IMR-90 (cell line): ENCODE results near the gene ALK. TPM values are rescaled to one million over a fixed set of nuclear protein-coding genes. Genes with fewer than 3 reads are reported as not detected.

Experiments used
- ATAC-seq: fragments of 200-7000 bp; cut with Tn5 transposase; 2 replicates; pipeline ENCODE4 v1.9.1; 2020; ENCODE audit warnings: low read depth, mild to moderate bottlenecking, moderate library complexity
- BruUV-seq: library from RNA; stranded (reverse); fragments of 400-500 nt; replicated peaks from 2 replicates; lab custom pipeline; 2021; lab: Mats Ljungman, UMichigan
- CTCF ChIA-PET: fragments of 300-600 bp; formaldehyde crosslinking; extraction: SDS; loops from one replicate; lab custom pipeline; 2021; ENCODE audit warnings: antibody characterized with exemption; lab: Yijun Ruan, JAX
- POLR2A ChIA-PET: fragments of 300-600 bp; sonication (Branson Sonifier 250); formaldehyde crosslinking; loops from one replicate; lab custom pipeline; 2022; ENCODE audit warnings: antibody characterized with exemption; ENCODE audit not compliant: unreplicated experiment; lab: Charles Lee
- DNase-seq: peaks from one replicate; pipeline ENCODE4 v3.0.0; 2013
- H2AFZ ChIP-seq: replicated peaks from 2 replicates; pipeline ENCODE3; 2013; ENCODE audit warnings: low read length, mild to moderate bottlenecking; ENCODE audit not compliant: poor library complexity
- H2AK5ac ChIP-seq: 2 replicates; pipeline ENCODE4 v1.6.1; 2013; ENCODE audit warnings: low read depth, low read length, inconsistent platforms
- H2AK9ac ChIP-seq: replicated peaks from 2 replicates; pipeline ENCODE3; 2013; ENCODE audit warnings: mild to moderate bottlenecking, low read depth, low read length, moderate library complexity; ENCODE audit not compliant: poor library complexity
- H2BK120ac ChIP-seq: 2 replicates; pipeline ENCODE4 v1.6.1; 2013; ENCODE audit warnings: low read depth, low read length, inconsistent platforms
- H2BK15ac ChIP-seq: 3 replicates; pipeline ENCODE4 v1.6.1; 2013; ENCODE audit warnings: low read depth, low read length, inconsistent platforms
- H2BK20ac ChIP-seq: 2 replicates; pipeline ENCODE4 v1.6.1; 2013; ENCODE audit warnings: low read depth, mild to moderate bottlenecking, inconsistent platforms, low read length, moderate library complexity
- H2BK5ac ChIP-seq: 2 replicates; pipeline ENCODE4 v1.6.1; 2013; ENCODE audit warnings: mild to moderate bottlenecking, low read depth, low read length, inconsistent platforms; ENCODE audit not compliant: poor library complexity, severe bottlenecking
- H3K14ac ChIP-seq: replicated peaks from 2 replicates; pipeline ENCODE4 v1.6.1; 2013; ENCODE audit warnings: low read depth, low read length, inconsistent platforms
- H3K18ac ChIP-seq: 2 replicates; pipeline ENCODE4 v1.6.1; 2013; ENCODE audit warnings: low read depth, low read length, control low read depth
- H3K23ac ChIP-seq: 2 replicates; pipeline ENCODE4 v1.6.1; 2013; ENCODE audit warnings: low read depth, low read length, inconsistent platforms
- H3K27ac ChIP-seq: 2 replicates; pipeline ENCODE4 v1.5.1; 2013; ENCODE audit warnings: mild to moderate bottlenecking, control low read depth, low read length; ENCODE audit not compliant: insufficient read depth
- H3K27me3 ChIP-seq: 2 replicates; pipeline ENCODE4 v1.6.1; 2013; ENCODE audit warnings: low read length; ENCODE audit not compliant: control insufficient read depth, insufficient read depth
- H3K36me3 ChIP-seq: 2 replicates; pipeline ENCODE4 v1.6.1; 2013; ENCODE audit warnings: low read length, mixed read lengths; ENCODE audit not compliant: control insufficient read depth, insufficient read depth
- H3K4ac ChIP-seq: 2 replicates; pipeline ENCODE4 v1.6.1; 2013; ENCODE audit warnings: low read depth, low read length, inconsistent platforms
- H3K4me1 ChIP-seq: 2 replicates; pipeline ENCODE4 v1.6.1; 2013; ENCODE audit warnings: low read length, mixed read lengths; ENCODE audit not compliant: control insufficient read depth, insufficient read depth
- H3K4me2 ChIP-seq: 2 replicates; pipeline ENCODE4 v1.6.1; 2013; ENCODE audit warnings: low read depth, mild to moderate bottlenecking, control low read depth, low read length, moderate library complexity
- H3K4me3 ChIP-seq: 2 replicates; pipeline ENCODE4 v1.5.1; 2013; ENCODE audit warnings: low read depth, mild to moderate bottlenecking, control low read depth, low read length, moderate library complexity; ENCODE audit not compliant: insufficient read depth
- H3K56ac ChIP-seq: 2 replicates; pipeline ENCODE4 v1.6.1; 2013; ENCODE audit warnings: low read length, inconsistent platforms; ENCODE audit not compliant: insufficient read depth; ENCODE audit errors: extremely low read depth
- H3K79me1 ChIP-seq, 2 experiments: 2 replicates each; pipeline ENCODE4 v1.6.1; 2013; ENCODE audit warnings: low read length in 2 of 2, inconsistent platforms in 1 of 2, low read depth in 1 of 2
- H3K9ac ChIP-seq: 2 replicates; pipeline ENCODE4 v1.6.1; 2013; ENCODE audit warnings: low read depth, low read length, control low read depth
- H3K9me1 ChIP-seq: 2 replicates; pipeline ENCODE4 v1.6.1; 2013; ENCODE audit warnings: low read length, inconsistent platforms; ENCODE audit not compliant: insufficient read depth
- H3K9me3 ChIP-seq: 2 replicates; pipeline ENCODE4 v1.6.1; 2013; ENCODE audit warnings: low read length; ENCODE audit not compliant: control insufficient read depth, insufficient read depth
- H4K20me1 ChIP-seq: 2 replicates; pipeline ENCODE4 v1.6.1; 2013; ENCODE audit warnings: low read length, inconsistent platforms; ENCODE audit not compliant: insufficient read depth
- H4K5ac ChIP-seq: 2 replicates; pipeline ENCODE4 v1.6.1; 2013; ENCODE audit warnings: mild to moderate bottlenecking, low read depth, low read length, control low read depth
- H4K8ac ChIP-seq, 2 experiments: 2 replicates each; pipeline ENCODE4 v1.6.1; 2013; ENCODE audit warnings: low read depth in 2 of 2, low read length in 2 of 2, control low read depth in 1 of 2, inconsistent platforms in 1 of 2
- H4K91ac ChIP-seq: 2 replicates; pipeline ENCODE4 v1.6.1; 2013; ENCODE audit warnings: low read depth, low read length, inconsistent platforms; ENCODE audit not compliant: insufficient read depth
- BHLHE40 ChIP-seq: fragments of 150-350 bp; IDR thresholded peaks from 2 replicates; pipeline ENCODE4 v1.6.1; 2016; ENCODE audit warnings: mild to moderate bottlenecking, low read depth, low read length
- POLR2A ChIP-seq: IDR thresholded peaks from 2 replicates; pipeline ENCODE4 v1.6.1; 2012; ENCODE audit warnings: mild to moderate bottlenecking, low read depth, low read length
- WGBS, 2 experiments: methylation state at CpG; one replicate each; pipeline versions ENCODE4 v1.1.5 to v1.1.7; 2013; ENCODE audit warnings: missing lambda C conversion rate in 2 of 2; ENCODE audit not compliant: insufficient read length in 1 of 2; ENCODE audit errors: extremely low coverage in 2 of 2; 5-methylcytosine and 5-hydroxymethylcytosine counted together
- dilution Hi-C: fragments of 300-500 bp; cut with HindIII; formaldehyde crosslinking; loops from one replicate; pipeline ENCODE4 v1.14.3; 2018; ENCODE audit warnings: low sequenced_read_pairs; ENCODE audit not compliant: unreplicated experiment
- in situ Hi-C: fragments of 300-500 bp; cut with MboI; formaldehyde crosslinking; loops from 3 replicates; pipeline ENCODE4 v1.14.3; 2019; ENCODE audit warnings: low sequenced_read_pairs, inconsistent platforms, mixed read lengths
- intact Hi-C: fragments of 100-400 bp; cut with micrococcal nuclease; formaldehyde crosslinking; loops from 2 replicates; pipeline ENCODE4 v1.10.0; 2022
- polyA plus RNA-seq, 3 experiments: library from polyadenylated mRNA; depleted of rRNA; stranded (reverse); fragments of >200 nt; gene quantifications; 2 replicates each; pipeline ENCODE4 v1.2.3, GENCODE V29; 2012; ENCODE audit warnings: low replicate concordance in 1 of 3
- total RNA-seq: library from RNA; depleted of rRNA; stranded (reverse); fragments of >200 nt; gene quantifications from 2 replicates; pipeline ENCODE4 v1.2.3, GENCODE V29; 2012

Gene ALK
- total and polyA plus RNA-seq, 2 of the 4 experiments (the other 2 are of a cell fraction) = not detected

DNA sequence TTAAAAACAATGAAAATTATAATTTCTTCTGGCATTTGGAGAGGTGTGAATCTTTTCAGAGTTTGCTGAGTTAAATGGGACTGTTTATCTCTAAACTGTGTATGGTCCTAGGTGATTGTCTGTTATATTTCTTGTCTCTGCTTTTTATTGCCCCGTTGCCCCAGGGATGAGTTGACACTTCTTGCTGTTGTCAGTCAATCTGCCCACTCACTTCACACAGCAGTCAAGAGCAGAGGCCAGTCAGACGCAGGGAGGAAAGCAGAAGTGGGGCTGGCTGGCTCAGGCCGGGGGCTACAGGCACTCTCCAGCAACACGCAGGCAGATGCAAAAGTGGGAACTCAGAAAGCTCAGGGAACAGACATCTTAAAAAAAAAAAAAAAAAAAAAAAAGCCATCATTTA is 441.0 kb downstream of the ALK start:
- no peak overlapping the region for H3K56ac ChIP-seq
- no TSS peak for BruUV-seq
- no peak overlapping the region for H3K4ac ChIP-seq
- intact Hi-C loops = no loop called here
- H3K14ac ChIP-seq = no peak overlapping the region
- 0 out of 2 replicates have a peak, but pooled peaks cover 2% of the 10 kb centered on the region for H3K27me3 ChIP-seq
- no peaks in the 10 kb centered on the region; the same call in 1 of the 2 replicates for H3K9me3 ChIP-seq
- H2AK5ac ChIP-seq = no peak overlapping the region
- CTCF ChIA-PET = interaction anchor here (0.6 kb wide), 1 partner anchor 166 kb away, joined by 3 read pairs; no protein-coding TSS in a partner anchor
- H2BK120ac ChIP-seq = no peak overlapping the region
- POLR2A ChIA-PET = interaction anchor here (0.6 kb wide), 1 partner anchor 51 kb away, joined by 5 read pairs; no protein-coding TSS in a partner anchor
- no peak overlapping the region for H4K8ac ChIP-seq
- no peak overlapping the region for H3K4me2 ChIP-seq
- no peak overlapping the region for H2AK9ac ChIP-seq
- no peaks in the 10 kb centered on the region for H3K9me1 ChIP-seq
- H3K18ac ChIP-seq = no peak overlapping the region
- no peak overlapping the region for H2BK20ac ChIP-seq
- H3K79me1 ChIP-seq = no peaks in the 10 kb centered on the region
- H3K27ac ChIP-seq = no peak overlapping the region
- no peak overlapping the region for H4K91ac ChIP-seq
- no peak overlapping the region for H3K4me3 ChIP-seq
- in situ Hi-C loops = no loop called here
- no peak overlapping the region for H2AFZ ChIP-seq
- no peak overlapping the region for H4K5ac ChIP-seq
- no peaks in the 10 kb centered on the region for H3K36me3 ChIP-seq
- no peaks in the 10 kb centered on the region for H3K4me1 ChIP-seq
- no peaks in the 10 kb centered on the region for H4K20me1 ChIP-seq
- H2BK15ac ChIP-seq = no peak overlapping the region
- H3K23ac ChIP-seq = no peak overlapping the region
- dilution Hi-C loops = no loop called here
- no peak for TF ChIP-seq BHLHE40
- TF ChIP-seq POLR2A = no peak
- WGBS, 2 experiments = 17% methylated on average over 1 of the region's 4 CpGs; no CpG with 5 or more reads in 1 of the 2 experiments
- ATAC-seq (no peak), DNase-seq (no peak)
- no peak overlapping the region for H3K9ac ChIP-seq
- H2BK5ac ChIP-seq = no peak overlapping the region
